Suppressor macrophage treated with lipopolysaccharide for 4 hours (primary cell): ENCODE results near the gene NFIA.
A peak's percentile ranks its signal among the peaks of the same experiment; 100 is the strongest.
"Not testable (repeated sequence)": the region's sequence is repeated elsewhere in the genome, so short reads cannot be mapped to it uniquely, and the experiment has no call there.

Experiments used
- DNase-seq: peaks from one replicate; pipeline ENCODE4 v3.0.0-alpha.2; 2020

The NFIA gene

DNA sequence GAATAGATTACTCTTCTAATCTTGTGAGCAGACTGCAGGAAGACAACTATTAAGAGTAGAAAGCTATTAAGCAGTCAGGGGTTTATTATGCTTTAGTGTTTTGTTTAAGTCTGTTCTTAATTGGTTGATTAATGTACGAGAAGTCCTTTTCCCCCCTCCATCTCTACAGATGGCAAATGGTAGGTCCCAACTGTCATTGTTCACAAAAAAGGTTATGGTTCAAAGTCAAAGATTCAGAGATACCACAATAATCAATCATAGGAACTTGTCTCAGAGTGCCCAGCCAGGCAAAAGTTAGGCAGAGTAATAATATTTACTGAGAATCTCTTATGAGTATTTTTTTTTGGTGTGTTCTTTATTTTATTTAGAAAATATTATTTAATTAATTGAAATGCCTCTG lies 26.8 kb downstream of the NFIA start:
- DNase-seq: no peak

GRCh38 chr1:61109910-61110309 lies 27.5 kb downstream of the NFIA start:
- no peak for DNase-seq

- no peak for DNase-seq
Measured at GRCh38 chr1:61110554-61110953, 28.2 kb downstream of the NFIA start.

GRCh38 chr1:61111084-61112004 lies 29.0 kb downstream of the NFIA start:
- no peak for DNase-seq

- DNase-seq: no peak
Measured at GRCh38 chr1:61114178-61114870, 32.0 kb downstream of the NFIA start.

DNA sequence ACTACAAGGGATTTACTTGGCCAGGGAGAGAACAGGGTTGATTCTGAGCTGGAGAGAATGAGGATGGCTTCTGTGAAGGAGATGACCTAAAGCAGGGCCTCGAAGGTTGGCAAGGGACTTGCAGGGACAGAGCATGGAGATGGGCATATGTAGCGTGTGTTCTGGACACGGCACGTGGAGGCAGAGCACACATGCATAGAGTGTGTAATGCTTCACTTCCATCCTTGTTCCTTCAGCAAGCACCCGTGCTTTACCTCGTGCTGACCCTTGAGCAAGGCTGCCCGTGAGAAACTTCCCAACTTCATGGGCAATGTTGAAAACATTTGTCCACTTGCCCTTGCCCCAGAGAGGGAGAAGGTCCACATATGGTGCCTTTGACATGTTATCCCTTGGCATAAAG lies 33.1 kb downstream of the NFIA start:
- no peak for DNase-seq

DNA sequence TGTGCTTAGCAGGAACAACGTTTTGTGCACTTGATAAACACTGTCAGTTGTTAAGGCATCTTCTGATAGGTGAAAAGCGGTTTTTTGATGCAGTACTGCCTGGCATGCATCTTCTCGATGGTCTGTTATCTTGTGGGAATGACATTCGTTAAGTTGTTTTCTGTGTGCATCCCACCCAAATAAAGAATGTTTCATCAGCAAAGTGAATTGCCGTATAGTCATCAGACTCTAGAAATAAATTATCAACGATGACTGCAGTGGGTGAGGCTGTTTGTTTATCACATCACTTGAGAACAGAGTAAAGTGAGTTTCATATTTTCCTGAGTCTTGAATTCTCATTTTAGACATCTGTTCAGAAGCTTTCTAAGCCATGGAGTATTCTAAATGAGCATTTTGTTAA lies 34.1 kb downstream of the NFIA start:
- DNase-seq: no peak

DNA sequence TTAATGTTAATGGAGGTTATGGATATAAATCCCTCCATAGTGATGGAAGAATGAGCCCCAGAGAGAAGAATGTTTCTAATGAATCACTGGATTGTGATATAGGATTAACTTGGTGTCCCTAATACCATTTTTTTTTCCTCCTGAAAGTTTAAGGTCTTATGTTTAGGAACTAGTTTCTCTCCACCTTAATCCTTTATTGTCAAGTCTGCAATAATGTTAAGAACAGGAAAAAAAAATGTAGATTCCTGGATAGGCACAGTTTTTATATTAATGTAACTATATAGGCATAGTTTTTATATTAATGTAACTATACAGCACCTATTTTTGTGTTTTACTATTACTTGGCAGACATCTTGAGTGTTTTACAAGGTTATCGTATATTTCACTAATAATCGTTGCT lies 34.9 kb downstream of the NFIA start:
- no peak for DNase-seq

DNA sequence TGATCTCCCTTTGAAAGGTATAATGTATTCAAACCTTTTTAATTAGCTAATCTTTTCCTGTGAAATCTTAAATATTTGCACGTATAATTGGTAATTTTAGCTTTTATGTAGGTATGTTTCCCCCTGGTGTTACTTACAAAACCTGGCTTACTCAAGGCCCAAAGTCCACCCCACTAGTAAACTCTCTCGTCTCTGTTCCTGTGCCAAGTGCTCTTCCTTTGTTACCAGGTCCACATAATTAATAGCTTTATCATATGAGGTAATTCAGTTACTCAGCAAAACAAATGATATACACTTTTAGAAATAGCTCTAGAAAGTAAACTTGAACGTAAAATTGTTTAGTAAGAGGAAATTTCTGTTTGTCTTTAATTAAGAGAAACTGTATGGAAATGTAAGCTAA lies 36.7 kb downstream of the NFIA start:
- no peak for DNase-seq

DNA sequence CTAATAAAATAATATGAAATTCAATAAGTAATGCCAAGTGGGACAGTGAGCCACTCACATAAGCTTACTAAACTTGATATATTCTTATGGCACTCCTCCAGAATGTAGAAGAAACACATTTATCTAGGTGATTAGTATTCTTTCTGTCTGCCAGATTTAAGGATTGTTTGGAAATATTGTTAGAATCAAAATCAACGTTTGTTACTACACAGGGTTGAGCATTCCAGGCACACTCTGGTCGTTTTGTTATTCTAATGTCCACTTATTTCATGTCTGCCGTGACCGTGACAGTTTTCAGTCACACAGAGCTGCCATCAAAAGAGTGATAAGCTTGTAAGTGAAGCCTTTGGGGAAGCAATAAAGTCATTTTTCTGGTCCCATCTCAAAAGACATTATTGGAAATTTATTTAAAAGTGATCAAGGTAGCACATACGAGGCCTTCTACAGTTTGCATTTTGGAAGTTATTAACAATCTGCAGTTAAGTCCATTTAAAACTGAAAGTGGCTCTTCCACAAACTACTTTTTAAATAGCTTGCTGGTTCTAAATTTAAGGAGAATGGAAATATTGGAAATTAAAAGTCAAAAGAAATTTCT lies 38.0 kb downstream of the NFIA start:
- DNase-seq: no peak

GRCh38 chr1:61120998-61121397 lies 38.6 kb downstream of the NFIA start:
- peak; percentile 55 for DNase-seq

DNA sequence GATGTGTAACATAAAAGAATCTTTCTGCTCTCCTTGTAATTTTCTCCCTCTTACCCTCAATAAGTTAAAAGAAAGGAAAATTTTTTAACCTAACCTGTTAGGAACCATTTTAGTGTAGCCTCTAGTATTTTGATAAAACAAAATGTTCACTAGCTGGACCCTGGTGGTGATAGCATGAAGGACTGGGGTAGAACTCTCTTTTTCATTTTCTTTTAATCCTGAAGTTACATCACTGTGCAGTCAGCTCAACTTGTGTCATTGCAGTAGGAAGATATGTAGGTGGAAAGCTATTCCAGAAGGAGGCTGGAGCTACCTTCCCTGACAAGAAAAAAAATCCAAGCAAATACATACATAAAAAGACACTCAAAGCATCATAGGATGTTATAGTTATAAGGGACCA lies 39.3 kb downstream of the NFIA start:
- DNase-seq: no peak

DNA sequence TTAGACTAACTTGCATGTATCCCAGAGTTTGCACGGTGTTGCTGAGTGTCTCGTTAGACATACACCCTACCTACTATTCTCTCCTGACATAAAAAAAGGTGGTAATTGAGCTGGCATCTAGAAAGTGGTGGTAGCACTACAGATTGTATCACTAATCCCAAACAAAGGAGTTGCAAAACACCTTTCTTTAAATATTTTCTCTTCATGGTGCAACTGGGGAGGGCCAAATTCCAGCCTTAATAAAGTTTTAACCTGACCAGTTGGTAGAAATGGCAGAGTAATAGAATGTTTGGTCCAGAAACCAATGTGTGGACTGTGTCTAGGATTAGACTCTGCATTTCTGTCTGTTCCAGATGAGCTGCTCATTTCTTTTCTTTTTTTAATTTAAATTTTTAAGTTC lies 40.0 kb downstream of the NFIA start:
- DNase-seq: no peak

GRCh38 chr1:61123326-61123725 lies 41.0 kb downstream of the NFIA start:
- no peak for DNase-seq

GRCh38 chr1:61124078-61124477 lies 41.7 kb downstream of the NFIA start:
- no peak for DNase-seq

DNA sequence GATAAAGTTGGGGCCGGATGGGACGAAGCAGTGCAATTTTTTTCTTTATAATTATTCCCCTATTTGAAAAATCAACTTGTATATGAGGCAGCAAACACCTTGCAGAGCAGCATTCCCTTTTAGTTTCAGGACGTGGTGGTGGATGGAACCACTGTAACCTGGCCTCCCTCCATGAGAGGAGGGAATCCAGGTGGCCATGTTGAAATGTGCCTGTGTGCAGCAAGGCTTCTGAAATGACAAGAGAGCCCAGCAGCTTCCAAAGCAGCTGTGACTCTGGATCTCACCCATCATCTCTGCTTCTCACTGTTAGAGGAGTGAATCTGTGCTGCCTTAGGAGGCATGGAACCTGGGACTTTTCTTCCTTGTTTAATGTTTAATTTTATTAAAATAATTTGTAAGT lies 42.3 kb downstream of the NFIA start:
- DNase-seq: no peak

GRCh38 chr1:61125263-61125662 lies 42.9 kb downstream of the NFIA start:
- no peak for DNase-seq

DNA sequence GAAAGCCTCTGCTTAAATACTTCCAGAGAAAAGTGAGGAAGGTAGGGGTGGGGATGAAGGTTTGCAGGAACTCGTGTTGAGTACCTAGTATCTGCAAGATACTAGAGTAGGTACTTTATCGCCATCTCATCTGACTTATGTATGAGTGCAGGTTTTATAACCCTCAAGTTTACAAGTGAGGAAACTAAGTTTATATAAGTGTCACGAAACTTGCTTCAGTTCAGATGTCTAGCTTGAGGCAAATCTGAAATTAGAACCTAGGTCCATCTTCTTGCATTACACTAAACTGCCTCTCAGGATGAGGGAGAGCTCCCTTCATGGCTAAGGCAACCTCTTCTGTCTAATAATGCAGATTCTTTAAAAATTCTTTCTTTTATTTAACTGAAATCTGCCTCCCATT lies 43.5 kb downstream of the NFIA start:
- DNase-seq: no peak

DNA sequence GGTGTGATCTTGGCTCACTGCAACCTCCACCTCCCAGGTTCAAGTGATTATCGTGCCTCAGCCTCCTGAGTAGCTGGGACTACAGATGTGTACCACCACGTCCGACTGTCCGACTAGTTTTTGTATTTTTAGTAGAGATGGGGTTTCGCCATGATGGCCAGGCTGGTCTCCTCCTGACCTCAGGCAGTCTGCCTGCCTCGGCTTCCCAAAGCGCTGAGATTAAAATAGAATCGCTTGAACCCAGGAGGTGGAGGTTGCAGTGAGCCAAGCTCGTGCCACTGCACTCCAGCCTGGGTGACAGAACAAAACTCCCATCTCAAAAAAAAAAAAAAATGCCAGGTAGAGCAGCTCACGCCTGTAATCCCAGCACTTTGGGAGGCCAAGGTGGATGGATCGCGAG lies 44.5 kb downstream of the NFIA start:
- DNase-seq: not testable (repeated sequence)

DNA sequence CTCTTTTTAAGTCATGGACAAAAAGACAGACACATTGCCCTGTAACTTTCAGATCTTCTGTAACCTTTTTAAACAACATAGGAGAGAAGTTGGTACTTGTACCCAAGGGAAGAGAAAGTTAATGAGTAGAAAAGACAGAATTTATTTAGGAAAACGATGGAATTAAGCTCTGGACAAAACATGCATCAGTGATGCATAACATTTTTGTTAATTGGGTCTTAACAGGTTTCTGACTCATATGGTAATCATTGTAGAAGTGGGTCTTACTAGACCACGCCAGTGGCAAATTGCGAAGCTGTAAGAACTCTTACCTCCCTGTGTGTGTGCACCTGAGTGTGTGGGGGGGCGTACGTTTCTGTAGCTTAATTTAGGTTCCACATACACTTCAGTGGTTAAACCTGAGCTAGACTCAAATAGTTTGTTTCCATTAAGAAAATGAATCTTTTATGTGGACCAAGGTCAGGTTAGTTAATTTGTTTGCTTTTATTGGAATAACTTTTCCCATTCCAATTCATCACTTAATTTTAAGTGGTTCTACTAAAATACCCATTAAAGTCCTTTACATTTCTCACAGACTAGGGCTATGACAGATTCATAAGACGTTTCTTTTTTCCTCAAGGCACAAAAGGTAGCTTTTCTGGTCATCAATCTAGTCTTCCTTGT lies 48.1 kb downstream of the NFIA start:
- DNase-seq: no peak

GRCh38 chr1:61131248-61131647 lies 48.9 kb downstream of the NFIA start:
- DNase-seq: no peak

- no peak for DNase-seq
Measured at GRCh38 chr1:61131716-61132115, 49.4 kb downstream of the NFIA start.

DNA sequence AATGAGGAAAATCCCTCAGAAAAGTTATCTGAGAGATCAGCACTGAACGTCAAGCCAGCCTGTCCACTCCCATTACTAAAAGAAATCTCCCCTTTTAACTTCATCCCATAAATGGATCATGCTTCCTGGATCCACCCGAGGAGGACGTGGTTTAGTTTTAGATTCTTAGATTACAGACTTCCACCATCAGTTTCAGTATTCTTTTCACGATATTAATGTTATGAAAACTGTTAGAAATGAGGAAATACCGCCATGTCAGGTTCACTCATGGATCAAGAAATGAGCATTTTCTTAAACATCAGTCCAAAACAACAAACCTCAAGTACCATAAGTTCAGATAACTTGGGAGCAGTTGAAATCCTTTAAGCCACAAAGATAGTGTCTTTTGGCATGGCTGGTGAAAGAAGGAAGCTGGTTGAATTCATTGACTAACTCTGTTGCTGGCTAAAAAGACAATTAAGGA lies 49.8 kb downstream of the NFIA start:
- DNase-seq: peak; percentile 70
